Calu3 (cell line): ENCODE measurements around the gene SH2D4B. TPM values are rescaled to one million over a fixed set of nuclear protein-coding genes. Genes with fewer than 3 reads are reported as not detected.

Experiments
- BruUV-seq: library from RNA; stranded (reverse); fragments of 400-500 nt; replicated peaks from 2 replicates; lab custom pipeline; 2021; lab: Mats Ljungman, UMichigan
- CTCF ChIA-PET: fragments of 300-600 bp; sonication (Branson Sonifier 250); formaldehyde crosslinking; loops from one replicate; lab custom pipeline; 2022; ENCODE audit warnings: antibody characterized with exemption; lab: Charles Lee
- DNase-seq: peaks from one replicate; pipeline ENCODE4 v3.0.0; 2022
- H3K27ac Mint-ChIP-seq: one replicate; pipeline ENCODE4 v1.8.0; 2022; ENCODE audit warnings: mixed read lengths; ENCODE audit not compliant: unreplicated experiment
- H3K27me3 Mint-ChIP-seq: one replicate; pipeline ENCODE4 v1.8.0; 2022; ENCODE audit warnings: mixed read lengths; ENCODE audit not compliant: unreplicated experiment
- H3K36me3 Mint-ChIP-seq: one replicate; pipeline ENCODE4 v1.8.0; 2022; ENCODE audit warnings: mild to moderate bottlenecking, moderate library complexity, mixed read lengths; ENCODE audit not compliant: insufficient read depth, unreplicated experiment
- H3K4me1 Mint-ChIP-seq: one replicate; pipeline ENCODE4 v1.8.0; 2022; ENCODE audit warnings: mild to moderate bottlenecking, low read depth, mixed read lengths; ENCODE audit not compliant: unreplicated experiment
- H3K4me3 Mint-ChIP-seq: one replicate; pipeline ENCODE4 v1.8.0; 2022; ENCODE audit warnings: mild to moderate bottlenecking, low read depth, moderate library complexity, mixed read lengths; ENCODE audit not compliant: unreplicated experiment
- H3K9me3 Mint-ChIP-seq: one replicate; pipeline ENCODE4 v1.8.0; 2022; ENCODE audit warnings: low read depth, mixed read lengths; ENCODE audit not compliant: unreplicated experiment
- CTCF ChIP-seq: fragments of 200-600 bp; IDR thresholded peaks from one replicate; pipeline ENCODE4 v1.8.0; 2022; ENCODE audit warnings: antibody characterized with exemption; ENCODE audit not compliant: unreplicated experiment
- intact Hi-C: fragments of 100-400 bp; cut with micrococcal nuclease; formaldehyde crosslinking; loops from one replicate; pipeline ENCODE4 v1.10.0; 2022; ENCODE audit not compliant: unreplicated experiment
- total RNA-seq: library from RNA; stranded (reverse); gene quantifications from 2 replicates; pipeline ENCODE4 v1.2.3, GENCODE V29; 2022

SH2D4B gene
- total RNA-seq, 1 experiment from 2014 or later: not detected

DNA sequence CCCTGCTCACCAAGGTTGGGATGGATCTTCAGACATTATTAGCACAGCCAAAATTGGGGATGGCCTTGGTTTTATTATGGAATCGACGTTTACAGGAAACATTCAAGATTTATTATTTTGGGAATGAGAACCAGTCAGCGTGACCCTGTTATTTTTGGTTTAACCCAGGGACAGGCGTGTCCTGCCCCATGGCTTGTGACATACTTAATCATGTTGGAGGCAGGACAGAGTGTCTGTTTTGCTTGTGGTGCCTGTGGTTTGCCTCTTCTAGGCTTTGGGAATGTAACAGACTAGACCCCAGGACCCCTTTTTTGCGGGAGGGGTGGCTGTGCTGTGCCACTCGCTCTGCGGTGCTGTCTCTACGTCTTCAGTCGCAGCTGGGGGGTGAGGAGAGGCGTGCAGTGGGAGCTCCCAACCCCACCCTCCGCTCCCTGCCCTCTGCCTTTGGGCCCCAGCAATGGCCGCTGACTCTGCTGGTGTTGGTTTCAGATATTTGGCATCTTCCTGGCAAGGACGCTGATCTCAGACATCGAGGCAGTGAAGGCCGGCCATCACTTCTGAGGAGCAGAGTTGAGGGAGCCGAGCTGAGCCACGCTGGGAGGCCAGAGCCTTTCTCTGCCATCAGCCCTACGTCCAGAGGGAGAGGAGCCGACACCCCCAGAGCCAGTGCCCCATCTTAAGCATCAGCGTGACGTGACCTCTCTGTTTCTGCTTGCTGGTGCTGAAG lies 20.1 kb upstream of the SH2D4B start:
- H3K27ac Mint-ChIP-seq: peak overlapping the region; percentile 43
- peaks cover 1% of the 10 kb centered on the region for H3K4me1 Mint-ChIP-seq
- H3K9me3 Mint-ChIP-seq: no peaks in the 10 kb centered on the region
- BruUV-seq: no TSS peak
- DNase-seq: no peak
- H3K27me3 Mint-ChIP-seq: no peaks in the 10 kb centered on the region
- H3K4me3 Mint-ChIP-seq: no peak overlapping the region
- peaks cover 68% of the 10 kb centered on the region for H3K36me3 Mint-ChIP-seq
- intact Hi-C loops: no loop called here
- TF ChIP-seq CTCF: no peak
- CTCF ChIA-PET: no interaction called here

- CTCF ChIA-PET: interaction anchor here (0.7 kb wide), 1 partner anchor 60 kb away, joined by 3 read pairs; no protein-coding TSS in a partner anchor
- Mint-ChIP-seq H3K4me3 (no peak overlapping the region), H3K36me3 (peaks cover 67% of the 10 kb centered on the region), H3K9me3 (no peaks in the 10 kb centered on the region), H3K27ac (no peak overlapping the region), H3K4me1 (no peaks in the 10 kb centered on the region), H3K27me3 (no peaks in the 10 kb centered on the region)
- BruUV-seq: no TSS peak
- intact Hi-C loops: no loop called here
- DNase-seq: no peak
- no peak for TF ChIP-seq CTCF
These were observed 19.4 kb upstream of the SH2D4B start for GRCh38 chr10:80518143-80518806.

DNA sequence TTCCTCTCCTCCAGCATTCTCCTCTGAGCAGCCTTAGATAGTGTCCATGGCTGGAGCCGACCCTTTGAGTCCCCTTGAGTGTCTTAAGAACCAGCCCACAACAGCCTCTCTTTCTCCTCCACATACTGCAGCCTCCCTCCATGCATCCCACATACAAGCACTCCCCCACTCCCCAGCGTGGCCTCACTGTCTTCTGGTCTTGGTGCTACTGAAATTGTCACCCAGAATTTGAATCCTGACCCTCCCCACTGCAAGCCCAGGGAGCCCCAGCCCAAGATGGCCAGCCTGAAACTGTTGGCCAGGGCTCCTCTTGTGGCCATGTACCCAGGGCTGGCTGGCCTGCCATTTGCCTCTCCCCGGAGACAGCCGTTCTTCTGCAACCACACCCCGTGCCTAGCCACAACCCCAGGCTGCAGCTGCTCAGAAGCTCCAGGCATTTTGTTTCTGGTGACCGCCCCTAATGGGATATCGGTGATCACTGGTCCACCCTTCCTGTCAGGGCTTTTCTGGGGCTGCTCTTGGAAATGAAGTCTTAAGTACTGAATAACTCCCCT lies 18.8 kb upstream of the SH2D4B start:
- no peaks in the 10 kb centered on the region for H3K9me3 Mint-ChIP-seq

More for the DNA sequence above, 18.8 kb upstream of the SH2D4B start:
- TF ChIP-seq CTCF: no peak
- no peak overlapping the region for H3K4me3 Mint-ChIP-seq
- H3K27ac Mint-ChIP-seq: no peak overlapping the region
- no peaks in the 10 kb centered on the region for H3K27me3 Mint-ChIP-seq
- no peaks in the 10 kb centered on the region for H3K4me1 Mint-ChIP-seq
- TSS peak; percentile 19 for BruUV-seq
- DNase-seq: no peak
- intact Hi-C loops: no loop called here
- CTCF ChIA-PET: interaction anchor here (0.7 kb wide), 1 partner anchor 61 kb away, joined by 3 read pairs; no protein-coding TSS in a partner anchor
- peaks cover 71% of the 10 kb centered on the region for H3K36me3 Mint-ChIP-seq
